GM21723 (cell line): ENCODE measurements around the gene ZBTB16.

Experiments used
- ATAC-seq: cut with Tn5 transposase; IDR thresholded peaks from one replicate; pipeline ENCODE4 v1.9.1; 2021; ENCODE audit warnings: mild to moderate bottlenecking, moderate library complexity; ENCODE audit not compliant: unreplicated experiment

The ZBTB16 gene

GRCh38 chr11:114253771-114254170 lies 194.3 kb downstream of the ZBTB16 start:
- ATAC-seq, result no peak

- no peak for ATAC-seq
Measured at GRCh38 chr11:114254571-114255146, 195.1 kb downstream of the ZBTB16 start.

GRCh38 chr11:114255289-114255688 lies 195.8 kb downstream of the ZBTB16 start:
- ATAC-seq, result no peak

- ATAC-seq, result no peak
Measured at GRCh38 chr11:114256176-114256966, 196.9 kb downstream of the ZBTB16 start.

GRCh38 chr11:114256967-114257286 lies 197.4 kb downstream of the ZBTB16 start:
- ATAC-seq, result no peak

- no peak for ATAC-seq
Measured at GRCh38 chr11:114257621-114258558, 198.4 kb downstream of the ZBTB16 start.

GRCh38 chr11:114258696-114259095 lies 199.2 kb downstream of the ZBTB16 start:
- ATAC-seq, result no peak

- no peak for ATAC-seq
Measured at GRCh38 chr11:114259124-114259526, 199.6 kb downstream of the ZBTB16 start.

- no peak for ATAC-seq
Measured at GRCh38 chr11:114259551-114259983, 200.1 kb downstream of the ZBTB16 start.

- no peak for ATAC-seq
Measured at GRCh38 chr11:114260077-114260476, 200.6 kb downstream of the ZBTB16 start.

GRCh38 chr11:114260483-114260882 lies 201.0 kb downstream of the ZBTB16 start:
- ATAC-seq, result no peak

- ATAC-seq, result no peak
Measured at GRCh38 chr11:114261791-114262190, 202.3 kb downstream of the ZBTB16 start.

- ATAC-seq, result no peak
Measured at GRCh38 chr11:114262681-114263512, 203.4 kb downstream of the ZBTB16 start.

GRCh38 chr11:114263513-114264170 lies 204.1 kb downstream of the ZBTB16 start:
- ATAC-seq, result no peak

- ATAC-seq, result no peak
Measured at GRCh38 chr11:114264381-114264780, 204.9 kb downstream of the ZBTB16 start.

GRCh38 chr11:114265122-114265878 lies 205.8 kb downstream of the ZBTB16 start:
- ATAC-seq, result no peak

- no peak for ATAC-seq
Measured at GRCh38 chr11:114269498-114269897, 210.0 kb downstream of the ZBTB16 start.

- no peak for ATAC-seq
Measured at GRCh38 chr11:114270531-114271270, 211.2 kb downstream of the ZBTB16 start.

- ATAC-seq, result no peak
Measured at GRCh38 chr11:114271316-114271715, 211.8 kb downstream of the ZBTB16 start.
